ENCODE results near the gene SUPT5H.
"Not testable (repeated sequence)": the region's sequence is repeated elsewhere in the genome, so short reads cannot be mapped to it uniquely, and the experiment has no call there.

Gene SUPT5H

GRCh38 chr19:39465956-39466747 lies 20.8 kb downstream of the SUPT5H start:
- DNase-seq (ENCODE audit: low read depth), result no peak

- no peak for DNase-seq (ENCODE audit: low read depth)
These were observed 22.6 kb downstream of the SUPT5H start for GRCh38 chr19:39467941-39468340.

- no peak for DNase-seq (ENCODE audit: low read depth)
These were observed 23.7 kb downstream of the SUPT5H start for GRCh38 chr19:39469036-39469435.

GRCh38 chr19:39469567-39469966 lies 24.2 kb downstream of the SUPT5H start:
- DNase-seq (ENCODE audit: low read depth), result no peak

GRCh38 chr19:39470724-39471339 lies 25.4 kb downstream of the SUPT5H start:
- no peak for DNase-seq (ENCODE audit: low read depth)

- no peak for DNase-seq (ENCODE audit: low read depth)
These were observed 26.6 kb downstream of the SUPT5H start for GRCh38 chr19:39471756-39472536.

- no peak for DNase-seq (ENCODE audit: low read depth)
These were observed 27.5 kb downstream of the SUPT5H start for GRCh38 chr19:39472746-39473442.

GRCh38 chr19:39473443-39473960 lies 28.1 kb downstream of the SUPT5H start:
- no peak for DNase-seq (ENCODE audit: low read depth)

GRCh38 chr19:39474139-39474620 lies 28.8 kb downstream of the SUPT5H start:
- peak; percentile 61 for DNase-seq (ENCODE audit: low read depth)

GRCh38 chr19:39475748-39476147 lies 30.4 kb downstream of the SUPT5H start:
- no peak for DNase-seq (ENCODE audit: low read depth)

- DNase-seq (ENCODE audit: low read depth), result not testable (repeated sequence)
These were observed 34.0 kb downstream of the SUPT5H start for GRCh38 chr19:39479319-39479801.

- DNase-seq (ENCODE audit: low read depth), result no peak
These were observed 34.5 kb downstream of the SUPT5H start for GRCh38 chr19:39479916-39480315.

GRCh38 chr19:39480337-39481228 lies 35.2 kb downstream of the SUPT5H start, which contains the start of gene TIMM50:
Gene TIMM50 (plus strand): TSS chr19:39480838. CDS start chr19:39480854, 16 bp downstream.
- DNase-seq (ENCODE audit: low read depth), result peak; percentile 97

GRCh38 chr19:39481229-39481545 lies 35.8 kb downstream of the SUPT5H start:
- no peak for DNase-seq (ENCODE audit: low read depth)

GRCh38 chr19:39481676-39482075 lies 36.3 kb downstream of the SUPT5H start:
- no peak for DNase-seq (ENCODE audit: low read depth)

GRCh38 chr19:39483141-39483540 lies 37.8 kb downstream of the SUPT5H start:
- no peak for DNase-seq (ENCODE audit: low read depth)

- DNase-seq (ENCODE audit: low read depth), result no peak
These were observed 44.4 kb downstream of the SUPT5H start for GRCh38 chr19:39489756-39490155.

- DNase-seq (ENCODE audit: low read depth), result no peak
These were observed 46.8 kb downstream of the SUPT5H start for GRCh38 chr19:39492225-39492624.

- DNase-seq (ENCODE audit: low read depth), result no peak
These were observed 47.4 kb downstream of the SUPT5H start for GRCh38 chr19:39492788-39493187.

GRCh38 chr19:39494661-39495060 lies 49.3 kb downstream of the SUPT5H start:
- DNase-seq (ENCODE audit: low read depth), result no peak

- no peak for DNase-seq (ENCODE audit: low read depth)
These were observed 50.7 kb downstream of the SUPT5H start for GRCh38 chr19:39496063-39496462.
